HG02642 (cell line): ENCODE results near the gene ANO1.

Experiments
- ATAC-seq: cut with Tn5 transposase; IDR thresholded peaks from one replicate; pipeline ENCODE4 v1.9.1; 2021; ENCODE audit warnings: mild to moderate bottlenecking; ENCODE audit not compliant: unreplicated experiment, poor library complexity

The ANO1 gene

GRCh38 chr11:70092959-70093715, 15.0 kb downstream of the ANO1 start:
- no peak for ATAC-seq

- ATAC-seq, result no peak
Observed at GRCh38 chr11:70095541-70096252, 17.6 kb downstream of the ANO1 start.

GRCh38 chr11:70097783-70098563, 19.9 kb downstream of the ANO1 start:
- no peak for ATAC-seq

- ATAC-seq, result no peak
Observed at GRCh38 chr11:70098936-70099335, 20.8 kb downstream of the ANO1 start.

- ATAC-seq, result no peak
Observed at GRCh38 chr11:70099578-70100279, 21.6 kb downstream of the ANO1 start.

GRCh38 chr11:70100280-70100603, 22.1 kb downstream of the ANO1 start:
- no peak for ATAC-seq

GRCh38 chr11:70100791-70101190, 22.7 kb downstream of the ANO1 start:
- ATAC-seq, result no peak

- no peak for ATAC-seq
Observed at GRCh38 chr11:70103256-70103975, 25.3 kb downstream of the ANO1 start.

GRCh38 chr11:70104419-70104818, 26.3 kb downstream of the ANO1 start:
- ATAC-seq, result no peak

GRCh38 chr11:70104961-70105360, 26.8 kb downstream of the ANO1 start:
- no peak for ATAC-seq

GRCh38 chr11:70105369-70105754, 27.2 kb downstream of the ANO1 start:
- ATAC-seq, result no peak

GRCh38 chr11:70105755-70106571, 27.8 kb downstream of the ANO1 start:
- ATAC-seq, result no peak

GRCh38 chr11:70106757-70107156, 28.6 kb downstream of the ANO1 start:
- no peak for ATAC-seq

GRCh38 chr11:70107191-70107590, 29.1 kb downstream of the ANO1 start:
- no peak for ATAC-seq

GRCh38 chr11:70107756-70108155, 29.6 kb downstream of the ANO1 start:
- no peak for ATAC-seq

- ATAC-seq, result no peak
Observed at GRCh38 chr11:70108250-70108649, 30.1 kb downstream of the ANO1 start.

GRCh38 chr11:70109006-70109405, 30.9 kb downstream of the ANO1 start:
- ATAC-seq, result no peak

GRCh38 chr11:70109903-70110302, 31.8 kb downstream of the ANO1 start:
- ATAC-seq, result no peak

- no peak for ATAC-seq
Observed at GRCh38 chr11:70110538-70111055, 32.5 kb downstream of the ANO1 start.
